ENCODE results near the gene NUS1.
"Not testable (repeated sequence)": the region's sequence is repeated elsewhere in the genome, so short reads cannot be mapped to it uniquely, and the experiment has no call there.

NUS1 gene

DNA sequence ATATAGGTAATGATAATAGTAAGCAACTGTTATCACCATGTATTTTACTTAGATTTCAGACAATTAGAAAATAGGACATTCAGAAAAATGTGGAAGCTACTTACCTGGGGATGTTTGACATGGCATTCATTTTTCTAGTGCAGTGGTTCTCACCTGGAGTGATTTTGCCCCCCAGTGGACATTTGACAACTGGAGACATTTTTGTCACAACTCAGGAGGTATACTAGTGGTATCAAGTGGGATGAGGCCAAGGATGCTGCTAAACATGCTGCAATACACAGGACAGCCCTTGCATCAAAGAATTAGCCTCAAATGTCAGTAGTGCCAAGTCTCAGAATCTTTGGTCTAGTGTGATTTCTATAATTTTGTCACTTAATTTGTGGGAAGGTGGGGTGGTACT lies 36.1 kb downstream of the NUS1 start:
- DNase-seq (ENCODE audit: low read depth) = no peak

DNA sequence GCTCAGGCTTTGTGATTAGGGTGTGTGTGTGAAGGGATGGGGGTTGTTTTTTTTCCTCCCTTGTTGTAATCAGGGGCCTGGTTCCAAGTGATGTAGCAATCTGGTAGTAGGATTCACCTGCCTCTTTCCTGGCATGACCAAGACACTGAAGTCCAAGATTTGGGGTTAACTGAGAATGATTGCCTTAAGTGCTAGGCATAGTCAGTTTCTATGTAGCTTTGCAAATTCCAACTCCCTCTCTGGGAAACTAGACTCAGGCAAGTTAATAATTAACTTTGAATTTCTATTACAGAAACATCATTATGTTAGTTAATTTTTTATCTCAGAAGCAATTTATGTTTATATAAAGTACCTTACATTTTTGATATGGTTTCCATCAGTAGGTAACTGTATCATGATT lies 43.6 kb downstream of the NUS1 start:
- no peak for DNase-seq (ENCODE audit: low read depth)

DNA sequence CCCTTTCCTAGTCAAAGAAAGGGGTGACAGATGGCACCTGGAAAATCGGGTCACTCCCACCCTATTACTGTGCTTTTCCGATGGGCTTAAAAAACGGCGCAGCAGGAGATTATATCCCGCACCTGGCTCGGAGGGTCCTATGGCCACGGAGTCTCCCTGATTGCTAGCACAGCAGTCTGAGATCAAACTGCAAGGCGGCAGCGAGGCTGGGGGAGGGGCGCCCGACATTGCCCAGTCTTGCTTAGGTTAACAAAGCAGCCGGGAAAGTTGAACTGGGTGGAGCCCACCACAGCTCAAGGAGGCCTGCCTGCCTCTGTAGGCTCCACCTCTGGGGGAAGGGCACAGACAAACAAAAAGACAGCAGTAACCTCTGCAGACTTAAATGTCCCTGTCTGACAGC lies 46.3 kb downstream of the NUS1 start:
- not testable (repeated sequence) for DNase-seq (ENCODE audit: low read depth)

DNA sequence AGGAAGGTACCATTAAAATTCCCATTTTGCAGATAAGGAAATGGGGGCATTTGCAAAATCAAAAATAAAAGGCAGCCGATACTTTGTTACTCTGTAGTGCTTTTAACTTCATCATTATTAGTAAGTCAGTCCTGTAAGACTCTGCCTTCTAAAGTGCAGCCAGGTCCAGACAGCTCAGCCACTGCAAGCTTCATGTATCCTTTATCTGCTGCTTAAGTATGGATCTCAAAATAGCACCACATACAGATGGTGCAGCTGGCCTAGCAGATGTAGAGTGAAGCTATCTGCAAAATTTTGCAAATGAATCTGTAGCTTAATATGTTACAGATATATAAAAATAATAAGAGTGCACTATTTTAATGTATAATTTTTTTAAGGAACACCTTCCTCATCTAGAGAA lies 53.4 kb downstream of the NUS1 start:
- DNase-seq (ENCODE audit: low read depth) = no peak

DNA sequence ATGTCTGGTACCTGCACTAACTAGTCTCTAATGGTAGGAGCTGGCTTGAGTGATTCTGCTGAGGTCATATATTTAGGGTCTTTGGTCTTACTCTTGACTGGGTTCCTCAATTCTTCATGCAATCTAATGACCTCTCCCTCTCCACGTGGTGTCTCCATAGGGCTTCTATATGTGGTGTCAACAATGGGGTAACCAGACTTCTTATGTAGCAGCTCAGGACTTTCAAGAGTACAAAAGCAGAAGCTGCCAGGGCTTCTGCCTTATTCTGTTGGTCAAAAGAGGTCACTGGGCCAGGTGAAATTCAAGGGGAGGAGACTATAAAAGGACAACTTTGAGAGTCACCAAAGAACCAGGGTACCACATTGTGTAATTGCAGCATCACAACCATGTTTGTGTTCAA lies 54.3 kb downstream of the NUS1 start:
- no peak for DNase-seq (ENCODE audit: low read depth)

DNA sequence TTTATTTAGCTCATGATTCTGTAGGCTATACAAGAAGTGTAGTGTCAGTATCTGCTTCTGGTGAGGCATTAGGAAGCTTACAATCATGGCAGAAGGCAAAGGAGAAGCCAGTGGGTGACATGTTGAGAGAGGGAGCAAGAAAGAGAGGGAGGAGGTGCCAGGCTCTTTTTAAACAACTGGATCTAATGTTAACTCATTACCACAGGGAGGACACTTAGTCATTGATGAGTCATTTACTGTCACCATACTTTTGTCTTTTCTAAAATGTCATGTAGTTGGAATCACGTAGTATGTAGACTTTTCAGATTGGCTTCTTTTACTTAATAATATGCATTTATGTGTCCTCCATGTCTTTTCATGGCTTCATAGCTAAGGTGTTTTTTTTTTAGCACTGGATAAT lies 58.1 kb downstream of the NUS1 start:
- DNase-seq (ENCODE audit: low read depth) = no peak

DNA sequence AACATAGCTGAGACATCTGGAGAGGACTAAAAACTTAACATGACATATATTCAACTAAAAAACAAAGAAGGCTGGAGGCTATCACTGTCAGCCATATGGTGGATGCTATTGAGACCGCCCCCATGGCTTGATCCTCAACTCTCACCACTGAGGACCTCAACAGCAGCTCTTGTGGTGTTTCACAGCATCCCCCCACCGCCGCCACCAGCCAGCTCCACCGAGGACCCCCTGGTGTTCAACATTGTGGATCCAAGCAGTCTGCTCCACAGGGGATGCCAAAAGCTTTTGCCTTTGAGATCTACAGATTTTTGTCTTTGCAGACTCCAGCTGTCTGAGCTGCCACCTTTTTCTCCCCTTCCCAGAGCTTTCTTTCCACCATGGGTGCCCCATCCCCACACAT lies 64.6 kb downstream of the NUS1 start:
- no peak for DNase-seq (ENCODE audit: low read depth)

DNA sequence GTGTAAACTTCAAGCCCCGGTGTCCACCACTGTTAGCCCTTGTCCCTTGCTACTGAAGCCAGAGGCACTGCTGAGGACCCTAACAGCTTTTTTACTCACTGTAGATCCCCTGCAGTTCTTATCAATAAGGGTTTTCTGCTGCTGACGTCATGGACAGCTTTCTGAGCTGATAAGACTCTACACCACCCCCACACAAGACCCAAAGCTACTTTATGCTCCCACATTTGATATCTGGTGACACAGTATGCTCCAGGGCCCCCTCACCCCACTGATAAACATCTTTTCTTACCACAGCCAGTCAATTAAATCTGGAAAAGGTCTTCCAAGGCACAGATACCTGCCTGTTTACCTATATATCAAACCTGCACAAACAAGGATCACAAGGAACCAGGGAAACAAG lies 65.3 kb downstream of the NUS1 start:
- no peak for DNase-seq (ENCODE audit: low read depth)

DNA sequence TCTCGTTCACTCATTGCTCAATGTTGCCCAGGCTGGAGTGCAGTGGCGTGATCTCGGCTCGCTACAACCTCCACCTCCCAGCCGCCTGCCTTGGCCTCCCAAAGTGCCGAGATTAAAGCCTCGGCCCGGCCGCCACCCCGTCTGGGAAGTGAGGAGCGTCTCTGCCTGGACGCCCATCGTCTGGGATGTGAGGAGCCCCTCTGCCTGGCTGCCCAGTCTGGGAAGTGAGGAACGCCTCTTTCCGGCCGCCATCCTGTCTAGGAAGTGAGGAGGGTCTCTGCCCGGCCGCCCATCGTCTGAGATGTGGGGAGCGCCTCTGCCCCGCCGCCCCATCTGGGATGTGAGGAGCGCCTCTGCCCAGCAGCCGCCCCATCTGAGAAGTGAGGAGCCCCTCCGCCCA lies 75.4 kb downstream of the NUS1 start:
- not testable (repeated sequence) for DNase-seq (ENCODE audit: low read depth)

Data from stimulated activated CD8-positive, alpha-beta memory T cell treated with anti-CD3 and anti-CD28 coated beads, Interleukin-7, amount 100 ng/mL, for 24 hours (primary cell).